CD4-positive, alpha-beta memory T cell (primary cell): ENCODE measurements around the gene SLC43A2. TPM values are rescaled to one million over a fixed set of nuclear protein-coding genes. Genes with fewer than 3 reads are reported as not detected.

ENCODE experiments used
- CTCF ChIA-PET: fragments of 350-600 bp; sonication (Branson Sonifier 250); formaldehyde crosslinking; loops from one replicate; lab custom pipeline; 2021; ENCODE audit warnings: inconsistent platforms; ENCODE audit not compliant: partially characterized antibody; lab: Charles Lee
- POLR2A ChIA-PET: fragments of 350-600 bp; sonication (Branson Sonifier 250); formaldehyde crosslinking; loops from one replicate; lab custom pipeline; 2021; ENCODE audit not compliant: partially characterized antibody; lab: Charles Lee
- DNase-seq, 5 donors: peaks; one replicate each; pipeline versions ENCODE4 v3.0.0 to v3.0.0-alpha.2; 2020 to 2022; ENCODE audit warnings: mixed read lengths in 1 of 5
- H3K27ac ChIP-seq: one replicate; pipeline ENCODE4 v1.7.0; 2013; ENCODE audit warnings: low read depth, low read length
- H3K27me3 ChIP-seq: 2 replicates; pipeline ENCODE4 v1.7.0; 2013; ENCODE audit warnings: mild to moderate bottlenecking, low read length, moderate library complexity; ENCODE audit not compliant: insufficient read depth
- H3K36me3 ChIP-seq: 2 replicates; pipeline ENCODE4 v1.7.0; 2013; ENCODE audit warnings: mild to moderate bottlenecking, low read length, moderate library complexity; ENCODE audit not compliant: insufficient read depth
- H3K4me1 ChIP-seq: 2 replicates; pipeline ENCODE4 v1.7.0; 2013; ENCODE audit warnings: mild to moderate bottlenecking, low read length, moderate library complexity; ENCODE audit not compliant: insufficient read depth
- H3K4me3 ChIP-seq, 2 donors: one replicate each; pipeline ENCODE4 v1.7.0; 2013; ENCODE audit warnings: low read length in 2 of 2, mild to moderate bottlenecking in 1 of 2
- H3K9me3 ChIP-seq, 2 donors: one replicate each; pipeline ENCODE4 v1.7.0; 2013; ENCODE audit warnings: low read length in 2 of 2, control low read depth in 1 of 2; ENCODE audit not compliant: control insufficient read depth in 1 of 2
- H3K27ac Mint-ChIP-seq, 7 donors: one replicate each; pipeline ENCODE4 v1.8.0; 2020 to 2021; ENCODE audit warnings: mixed read lengths in 7 of 7, mild to moderate bottlenecking in 6 of 7, inconsistent platforms in 3 of 7, moderate library complexity in 3 of 7
- H3K27me3 Mint-ChIP-seq, 2 donors: one replicate each; pipeline ENCODE4 v1.8.0; 2020 to 2021; ENCODE audit warnings: mixed read lengths in 2 of 2
- H3K36me3 Mint-ChIP-seq, 2 donors: one replicate each; pipeline ENCODE4 v1.8.0; 2020 to 2021; ENCODE audit warnings: mixed read lengths in 2 of 2, inconsistent platforms in 1 of 2, mild to moderate bottlenecking in 1 of 2
- H3K4me1 Mint-ChIP-seq, 4 donors: one replicate each; pipeline ENCODE4 v1.8.0; 2020 to 2021; ENCODE audit warnings: mixed read lengths in 4 of 4, mild to moderate bottlenecking in 1 of 4
- H3K4me3 Mint-ChIP-seq, 8 donors: one replicate each; pipeline ENCODE4 v1.8.0; 2020 to 2021; ENCODE audit warnings: mixed read lengths in 8 of 8, mild to moderate bottlenecking in 7 of 8, moderate library complexity in 6 of 8, inconsistent platforms in 3 of 8
- H3K9me3 Mint-ChIP-seq, 8 donors: one replicate each; pipeline ENCODE4 v1.8.0; 2020 to 2021; ENCODE audit warnings: mixed read lengths in 8 of 8, mild to moderate bottlenecking in 5 of 8, inconsistent platforms in 3 of 8, moderate library complexity in 1 of 8
- intact Hi-C: fragments of 100-400 bp; cut with micrococcal nuclease; formaldehyde crosslinking; loops from one replicate; pipeline ENCODE4 v1.15.1; 2023
- polyA plus RNA-seq, 2 donors: library from polyadenylated mRNA; unstranded; fragments of 300-500 nt; fragmentation: Illumina TruSeq; gene quantifications; one replicate each; pipeline ENCODE4 v1.2.3, GENCODE V29; 2021
- total RNA-seq, 2 experiments: library from RNA; stranded (reverse); gene quantifications; one replicate each; pipeline ENCODE4 v1.2.3, GENCODE V29; 2021

Gene SLC43A2
- total and polyA plus RNA-seq, 4 experiments from 2014 or later: 0.56 to 3.3 (median 1.3) TPM

DNA sequence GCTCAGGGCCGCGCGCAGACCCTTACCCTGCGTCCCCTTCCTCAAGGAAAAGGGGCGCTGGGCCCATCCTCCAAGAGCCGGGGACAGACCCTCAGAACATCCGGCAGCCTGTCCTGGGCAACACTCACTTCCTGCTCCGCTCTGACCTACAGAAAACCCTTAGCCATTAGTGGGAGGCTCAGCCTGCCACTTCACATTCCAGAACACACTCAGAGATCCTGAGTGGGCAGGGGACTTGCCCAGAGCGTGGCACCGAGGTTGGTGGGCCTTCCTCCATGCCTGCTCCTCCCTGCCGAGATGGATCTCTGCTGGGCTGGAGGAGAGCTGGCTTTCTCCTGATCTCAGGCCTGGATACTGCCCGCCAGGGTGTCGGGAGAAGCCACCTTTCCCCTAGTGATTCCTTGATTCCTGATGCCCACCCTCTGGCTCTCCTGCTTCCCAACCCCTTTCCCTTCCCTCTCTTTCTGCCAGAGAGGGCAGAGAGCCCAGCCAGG lies 15.4 kb upstream of the SLC43A2 start:
- CTCF ChIA-PET: no interaction called here
- H3K27ac ChIP-seq: peak overlapping the region; percentile 4
- no peak for DNase-seq

DNA sequence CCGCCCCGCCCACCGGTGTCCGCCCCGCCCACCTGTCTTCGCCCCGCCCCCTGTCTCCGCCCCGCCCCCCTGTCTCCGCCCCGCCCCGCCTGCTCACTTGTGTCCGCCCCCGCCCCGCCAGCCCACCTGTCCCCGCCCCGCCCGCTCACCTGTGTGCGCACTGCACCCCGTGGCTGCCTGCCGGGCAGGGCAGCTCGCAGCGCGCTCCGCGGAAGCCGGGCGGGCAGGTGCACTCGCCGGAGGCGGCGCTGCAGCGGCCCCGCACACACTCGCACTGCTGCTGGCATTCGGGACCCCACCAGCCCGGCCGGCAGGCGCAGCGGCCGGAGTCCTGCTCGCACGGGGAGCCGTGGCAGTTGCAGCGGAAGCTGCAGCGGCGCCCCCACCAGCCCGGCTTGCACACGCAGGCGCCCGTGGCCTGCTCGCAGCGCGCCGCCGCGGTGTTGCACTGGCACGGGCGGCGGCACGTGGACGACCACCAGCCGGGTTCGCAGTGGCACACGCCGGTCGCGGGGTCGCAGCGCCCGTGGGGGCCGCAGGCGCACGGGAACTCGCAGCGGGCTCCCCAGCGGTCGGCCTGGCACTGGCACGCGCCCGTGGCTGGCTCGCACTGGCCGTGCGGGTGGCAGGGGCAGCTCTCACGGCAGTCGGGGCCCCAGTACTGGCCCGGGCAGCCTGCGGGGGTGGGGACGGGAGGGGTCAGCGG lies 14.8 kb upstream of the SLC43A2 start:
- POLR2A ChIA-PET: interaction anchor here (0.5 to 1.4 kb wide), 2 partner anchors 15 to 297 kb away, joined by 3 to 4 read pairs; partner anchors contain the start of gene SLC43A2
- peak overlapping the region in 3 of 8 donors; percentile 69 to 82 (median 70) for H3K4me3 Mint-ChIP-seq

More for the DNA sequence above, 15.4 kb upstream of the SLC43A2 start:
- Mint-ChIP-seq H3K27me3 (no peaks in the 10 kb centered on the region), H3K4me3 (peak overlapping the region; percentile 69 to 94 (median 80)), H3K9me3 (no peaks in the 10 kb centered on the region), H3K36me3 (peaks cover 0 to 1% of the 10 kb centered on the region in 2 donors), H3K4me1 (peaks cover 5 to 27% (median 14%) of the 10 kb centered on the region in 4 donors), H3K27ac (peak overlapping the region in 6 of 7 donors; percentile 8 to 90 (median 50))
- Histone ChIP-seq H3K36me3 (no peaks in the 10 kb centered on the region), H3K9me3 (no peaks in the 10 kb centered on the region), H3K4me1 (peaks cover 21% of the 10 kb centered on the region), H3K27me3 (no peaks in the 10 kb centered on the region), H3K4me3 (peak overlapping the region in 1 of 2 donors; percentile 58)
- intact Hi-C loops: loop anchor here (10.0 kb wide), 2 partner anchors 401 to 621 kb away; partner anchors contain the start of gene OVCA2
- POLR2A ChIA-PET: interaction anchor here (0.7 to 1.4 kb wide), 2 partner anchors 16 to 749 kb away, joined by 3 to 4 read pairs; partner anchors contain the start of gene SLC43A2

DNA sequence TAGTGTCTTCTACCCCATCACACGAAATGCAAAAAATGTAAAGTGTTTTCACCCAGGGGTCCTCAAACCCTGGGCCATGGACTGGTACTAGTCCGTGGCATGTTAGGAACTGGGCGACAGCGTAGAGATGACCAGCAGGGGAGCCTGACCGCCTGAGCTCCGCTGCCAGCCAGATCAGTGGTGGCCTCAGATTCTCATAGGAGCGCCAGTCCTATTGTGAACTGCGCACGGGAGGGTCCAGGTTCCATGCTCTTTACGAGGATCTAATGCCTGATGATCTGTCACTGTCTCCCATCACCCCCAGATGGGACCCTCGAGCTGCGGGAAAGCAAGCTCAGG lies 12.4 kb upstream of the SLC43A2 start:
- DNase-seq: no peak
- H3K4me3 Mint-ChIP-seq: no peak overlapping the region
- intact Hi-C loops: loop anchor here (10.0 kb wide), 2 partner anchors 404 to 624 kb away; partner anchors contain the start of gene OVCA2
- Histone ChIP-seq H3K4me3 (no peak overlapping the region), H3K27ac (no peak overlapping the region), H3K36me3 (no peaks in the 10 kb centered on the region), H3K9me3 (no peaks in the 10 kb centered on the region), H3K4me1 (peaks cover 11% of the 10 kb centered on the region), H3K27me3 (no peaks in the 10 kb centered on the region)
- peak overlapping the region in 3 of 7 donors; percentile 38 to 80 (median 70) for H3K27ac Mint-ChIP-seq
- ChIA-PET POLR2A (interaction anchor here (1.2 to 2.3 kb wide), 2 partner anchors 11 to 696 kb away, joined by 4 to 10 read pairs; partner anchors contain the start of genes SGSM2 and SLC43A2), CTCF (interaction anchor here (1.5 kb wide), 1 partner anchor 11 kb away, joined by 6 read pairs; no protein-coding TSS in a partner anchor)
- no peaks in the 10 kb centered on the region for H3K9me3 Mint-ChIP-seq
- H3K4me1 Mint-ChIP-seq: peaks cover 6 to 18% (median 8%) of the 10 kb centered on the region in 4 donors
- H3K27me3 Mint-ChIP-seq: no peaks in the 10 kb centered on the region
- H3K36me3 Mint-ChIP-seq: peaks cover 0 to 1% of the 10 kb centered on the region in 2 donors

More for the DNA sequence above, 14.8 kb upstream of the SLC43A2 start:
- no peaks in the 10 kb centered on the region for H3K9me3 Mint-ChIP-seq
- no peaks in the 10 kb centered on the region for H3K27me3 Mint-ChIP-seq
- Histone ChIP-seq H3K36me3 (no peaks in the 10 kb centered on the region), H3K9me3 (no peaks in the 10 kb centered on the region), H3K4me1 (peaks cover 19% of the 10 kb centered on the region), H3K27me3 (no peaks in the 10 kb centered on the region), H3K27ac (peak overlapping the region; percentile 4), H3K4me3 (peak overlapping the region in 1 of 2 donors; percentile 58)
- H3K4me1 Mint-ChIP-seq: peaks cover 5 to 27% (median 14%) of the 10 kb centered on the region in 4 donors
- CTCF ChIA-PET: no interaction called here
- peak overlapping the region in 1 of 7 donors; percentile 90 for H3K27ac Mint-ChIP-seq
- H3K36me3 Mint-ChIP-seq: peaks cover 0 to 1% of the 10 kb centered on the region in 2 donors
- DNase-seq: peak; percentile 74 to 86 (median 78)
- intact Hi-C loops: loop anchor here (10.0 kb wide), 2 partner anchors 401 to 621 kb away; partner anchors contain the start of gene OVCA2

DNA sequence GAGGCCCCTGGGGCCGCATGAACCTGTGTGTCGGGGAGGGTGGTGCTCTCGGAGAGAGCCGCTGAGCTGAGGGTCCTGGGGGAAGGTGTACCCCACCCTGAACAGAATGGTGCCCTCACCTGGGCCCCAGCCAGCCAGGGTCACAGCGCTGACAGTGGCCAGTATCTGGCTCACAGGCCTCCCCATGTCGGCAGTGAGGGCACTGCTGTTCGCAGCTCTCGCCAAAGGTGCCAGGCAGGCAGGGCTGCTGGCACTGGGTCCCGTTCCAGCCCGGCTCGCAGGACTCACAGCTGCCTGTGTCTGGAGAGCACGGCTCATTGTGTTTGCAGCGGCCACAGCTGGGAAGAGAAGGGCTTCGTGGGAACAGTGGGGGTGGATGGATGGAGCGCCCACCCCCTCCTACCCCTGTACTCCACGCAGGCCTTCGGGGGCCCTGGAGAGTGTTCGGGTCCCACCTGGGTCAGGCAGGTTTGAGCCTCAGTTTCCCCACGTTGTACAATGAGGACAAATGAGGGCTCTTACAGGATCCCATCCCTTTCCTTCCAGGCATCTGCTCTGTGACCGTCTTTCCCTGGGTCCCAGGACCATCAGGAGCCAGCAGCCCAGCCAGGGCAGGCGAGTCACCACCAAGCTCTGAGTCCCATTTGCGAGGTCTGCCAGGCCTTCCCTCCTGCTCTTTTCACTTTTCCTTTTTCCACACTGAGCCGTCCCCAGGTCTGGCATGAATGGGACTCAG lies 11.9 kb upstream of the SLC43A2 start:
- no peaks in the 10 kb centered on the region for H3K27me3 ChIP-seq
- POLR2A ChIA-PET: interaction anchor here (0.7 to 2.3 kb wide), 3 partner anchors 9 to 697 kb away, joined by 3 to 10 read pairs (median 4); partner anchors contain the start of genes RILP, SGSM2 and SLC43A2
- no peaks in the 10 kb centered on the region for H3K9me3 Mint-ChIP-seq
- peaks cover 11% of the 10 kb centered on the region for H3K4me1 ChIP-seq
- no peak overlapping the region for H3K4me3 ChIP-seq
- H3K27ac ChIP-seq: no peak overlapping the region
- H3K36me3 ChIP-seq: no peaks in the 10 kb centered on the region
- H3K4me1 Mint-ChIP-seq: peaks cover 6 to 14% (median 8%) of the 10 kb centered on the region in 4 donors
- H3K27me3 Mint-ChIP-seq: no peaks in the 10 kb centered on the region
- intact Hi-C loops: loop anchor here (10.0 kb wide), 2 partner anchors 404 to 624 kb away; partner anchors contain the start of gene OVCA2
- no peaks in the 10 kb centered on the region for H3K9me3 ChIP-seq
- CTCF ChIA-PET: interaction anchor here (1.1 to 1.5 kb wide), 2 partner anchors 8 to 10 kb away, joined by 3 to 6 read pairs; no protein-coding TSS in a partner anchor
- no peak overlapping the region for H3K27ac Mint-ChIP-seq
- peaks cover 0 to 1% of the 10 kb centered on the region in 2 donors for H3K36me3 Mint-ChIP-seq
- no peak overlapping the region for H3K4me3 Mint-ChIP-seq
- no peak for DNase-seq

DNA sequence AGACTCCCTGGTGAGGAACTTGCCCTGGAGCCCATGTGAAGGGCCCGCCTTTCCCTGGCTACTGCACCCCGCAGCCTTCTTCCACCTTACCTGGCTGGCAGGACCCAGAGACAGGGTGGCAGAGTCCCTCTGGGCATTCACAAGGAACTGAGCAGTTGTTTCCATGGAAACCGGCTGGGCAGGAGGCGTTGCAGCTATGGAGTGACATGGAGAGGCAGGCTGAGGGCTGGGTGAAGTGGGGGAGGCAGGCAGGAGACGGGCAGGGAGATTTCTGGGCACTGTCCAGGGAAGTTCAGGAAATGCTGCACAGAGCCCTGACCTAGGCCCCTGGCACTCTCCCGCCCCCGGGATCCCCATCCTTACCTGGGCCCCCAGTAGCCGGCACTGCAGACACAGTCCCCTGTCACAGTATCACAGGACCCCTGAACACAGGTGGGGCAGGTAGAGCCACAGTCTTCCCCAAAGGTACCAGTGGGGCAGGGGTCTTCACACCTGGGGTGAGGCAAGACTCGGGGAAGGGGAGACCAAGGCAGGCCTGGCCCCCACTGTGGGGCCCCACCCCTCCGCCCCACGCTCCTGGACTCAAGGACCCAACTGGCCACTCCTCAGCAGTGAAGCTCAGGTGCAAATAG lies 11.0 kb upstream of the SLC43A2 start:
- H3K36me3 ChIP-seq: no peaks in the 10 kb centered on the region
- peak in 1 of 5 donors; percentile 41 for DNase-seq
- ChIA-PET CTCF (interaction anchor here (0.8 to 1.1 kb wide), 2 partner anchors 9 to 12 kb away, joined by 3 read pairs; no protein-coding TSS in a partner anchor), POLR2A (interaction anchor here (0.7 to 2.3 kb wide), 3 partner anchors 10 kb away, joined by 3 to 10 read pairs (median 6); partner anchors contain the start of genes RILP and SLC43A2)
- Mint-ChIP-seq H3K4me1 (peaks cover 6 to 12% (median 8%) of the 10 kb centered on the region in 4 donors), H3K27me3 (no peaks in the 10 kb centered on the region), H3K27ac (peak overlapping the region in 2 of 7 donors; percentile 41 to 64), H3K36me3 (peaks cover 0 to 1% of the 10 kb centered on the region in 2 donors), H3K9me3 (no peaks in the 10 kb centered on the region), H3K4me3 (no peak overlapping the region)
- peaks cover 9% of the 10 kb centered on the region for H3K4me1 ChIP-seq
- H3K9me3 ChIP-seq: no peaks in the 10 kb centered on the region
- H3K27ac ChIP-seq: no peak overlapping the region
- intact Hi-C loops: loop anchor here (10.0 kb wide), 2 partner anchors 405 to 625 kb away; partner anchors contain the start of gene OVCA2
- no peak overlapping the region for H3K4me3 ChIP-seq
- no peaks in the 10 kb centered on the region for H3K27me3 ChIP-seq

DNA sequence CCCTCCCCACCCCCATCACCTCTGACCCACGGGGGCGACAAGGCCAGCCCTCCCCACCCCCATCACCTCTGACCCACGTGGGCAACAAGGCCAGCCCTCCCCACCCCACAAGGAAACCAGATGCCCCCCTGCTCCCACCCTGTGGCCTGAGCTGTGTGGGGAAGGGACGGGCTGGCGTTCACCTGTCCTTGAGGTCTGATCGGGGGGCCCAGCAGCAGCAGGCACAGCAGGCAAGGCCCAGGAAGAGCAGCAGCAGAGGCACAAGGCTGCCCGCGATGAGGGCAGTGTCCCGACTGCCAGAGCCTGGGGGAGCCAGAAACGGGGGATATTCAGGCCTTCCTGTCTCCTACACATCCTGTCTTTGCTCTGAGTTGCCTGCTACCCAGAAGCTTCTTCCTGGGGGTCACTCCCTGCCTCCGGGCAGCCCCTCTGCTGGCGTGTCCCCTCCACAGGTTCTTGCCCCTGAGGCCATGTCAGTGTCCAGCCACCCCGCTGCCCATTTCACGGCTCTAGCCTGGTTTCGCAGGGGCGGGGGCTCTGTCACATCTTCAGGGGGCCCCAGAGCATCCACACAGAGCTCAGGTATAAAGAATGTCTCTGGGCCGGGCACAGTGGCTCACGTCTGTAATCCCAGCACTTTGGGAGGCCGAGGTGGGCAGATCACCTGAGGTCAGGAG lies 10.1 kb upstream of the SLC43A2 start:
- no peaks in the 10 kb centered on the region for H3K27me3 ChIP-seq
- intact Hi-C loops: no loop called here
- Mint-ChIP-seq H3K4me1 (peaks cover 0 to 4% (median 2%) of the 10 kb centered on the region in 4 donors), H3K36me3 (no peaks in the 10 kb centered on the region), H3K27me3 (no peaks in the 10 kb centered on the region), H3K27ac (peak overlapping the region in 1 of 7 donors; percentile 7), H3K9me3 (no peaks in the 10 kb centered on the region), H3K4me3 (no peak overlapping the region)
- H3K36me3 ChIP-seq: no peaks in the 10 kb centered on the region
- H3K4me1 ChIP-seq: peaks cover under 1% of the 10 kb centered on the region
- no peak for DNase-seq
- no peak overlapping the region for H3K4me3 ChIP-seq
- CTCF ChIA-PET: interaction anchor here (0.8 to 1.8 kb wide), 2 partner anchors 10 to 13 kb away, joined by 3 to 4 read pairs; partner anchors contain the start of gene SLC43A2
- no peak overlapping the region for H3K27ac ChIP-seq
- no peaks in the 10 kb centered on the region for H3K9me3 ChIP-seq
- POLR2A ChIA-PET: interaction anchor here (0.7 to 1.8 kb wide), 3 partner anchors 9 to 1950 kb away, joined by 3 to 6 read pairs (median 4); partner anchors contain the start of gene SLC43A2
